Measurements from ENCODE around the gene EPOP.

Gene EPOP

DNA sequence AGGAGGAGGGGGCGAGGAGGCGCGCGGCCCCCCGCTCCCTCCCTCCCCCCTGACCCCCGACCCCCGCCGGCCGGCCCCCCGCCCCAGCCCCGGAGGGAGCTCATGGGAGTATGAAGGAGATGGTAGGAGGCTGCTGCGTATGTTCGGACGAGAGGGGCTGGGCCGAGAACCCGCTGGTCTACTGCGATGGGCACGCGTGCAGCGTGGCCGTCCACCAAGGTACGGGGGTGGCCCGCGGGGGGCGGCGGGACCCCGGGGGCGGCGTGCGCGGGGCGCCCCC, 30.7 kb upstream of the EPOP start:
- TF ChIP-seq, protein P1, sequence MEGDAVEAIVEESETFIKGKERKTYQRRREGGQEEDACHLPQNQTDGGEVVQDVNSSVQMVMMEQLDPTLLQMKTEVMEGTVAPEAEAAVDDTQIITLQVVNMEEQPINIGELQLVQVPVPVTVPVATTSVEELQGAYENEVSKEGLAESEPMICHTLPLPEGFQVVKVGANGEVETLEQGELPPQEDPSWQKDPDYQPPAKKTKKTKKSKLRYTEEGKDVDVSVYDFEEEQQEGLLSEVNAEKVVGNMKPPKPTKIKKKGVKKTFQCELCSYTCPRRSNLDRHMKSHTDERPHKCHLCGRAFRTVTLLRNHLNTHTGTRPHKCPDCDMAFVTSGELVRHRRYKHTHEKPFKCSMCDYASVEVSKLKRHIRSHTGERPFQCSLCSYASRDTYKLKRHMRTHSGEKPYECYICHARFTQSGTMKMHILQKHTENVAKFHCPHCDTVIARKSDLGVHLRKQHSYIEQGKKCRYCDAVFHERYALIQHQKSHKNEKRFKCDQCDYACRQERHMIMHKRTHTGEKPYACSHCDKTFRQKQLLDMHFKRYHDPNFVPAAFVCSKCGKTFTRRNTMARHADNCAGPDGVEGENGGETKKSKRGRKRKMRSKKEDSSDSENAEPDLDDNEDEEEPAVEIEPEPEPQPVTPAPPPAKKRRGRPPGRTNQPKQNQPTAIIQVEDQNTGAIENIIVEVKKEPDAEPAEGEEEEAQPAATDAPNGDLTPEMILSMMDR (IDR thresholded peaks at IDR 0.05; ENCODE audit: borderline replicate concordance, insufficient read depth, low read depth, low read length): no peak
- H3K4me3 ChIP-seq (ENCODE audit: low read depth, low read length): peak overlapping the region; percentile 56

- H3K4me3 ChIP-seq (ENCODE audit: low read depth, low read length): peak within 1 kb of the TSS; percentile 56
- TF ChIP-seq, protein P1 (IDR thresholded peaks at IDR 0.05; ENCODE audit: borderline replicate concordance, insufficient read depth, low read depth, low read length): no peak
Measured at GRCh38 chr17:38704606-38705522, 30.1 kb upstream of the EPOP start, which contains the start of gene MLLT6. Gene MLLT6, plus strand, starts transcription at chr17:38705273. Its CDS starts 360 bp downstream, at chr17:38705633.

DNA sequence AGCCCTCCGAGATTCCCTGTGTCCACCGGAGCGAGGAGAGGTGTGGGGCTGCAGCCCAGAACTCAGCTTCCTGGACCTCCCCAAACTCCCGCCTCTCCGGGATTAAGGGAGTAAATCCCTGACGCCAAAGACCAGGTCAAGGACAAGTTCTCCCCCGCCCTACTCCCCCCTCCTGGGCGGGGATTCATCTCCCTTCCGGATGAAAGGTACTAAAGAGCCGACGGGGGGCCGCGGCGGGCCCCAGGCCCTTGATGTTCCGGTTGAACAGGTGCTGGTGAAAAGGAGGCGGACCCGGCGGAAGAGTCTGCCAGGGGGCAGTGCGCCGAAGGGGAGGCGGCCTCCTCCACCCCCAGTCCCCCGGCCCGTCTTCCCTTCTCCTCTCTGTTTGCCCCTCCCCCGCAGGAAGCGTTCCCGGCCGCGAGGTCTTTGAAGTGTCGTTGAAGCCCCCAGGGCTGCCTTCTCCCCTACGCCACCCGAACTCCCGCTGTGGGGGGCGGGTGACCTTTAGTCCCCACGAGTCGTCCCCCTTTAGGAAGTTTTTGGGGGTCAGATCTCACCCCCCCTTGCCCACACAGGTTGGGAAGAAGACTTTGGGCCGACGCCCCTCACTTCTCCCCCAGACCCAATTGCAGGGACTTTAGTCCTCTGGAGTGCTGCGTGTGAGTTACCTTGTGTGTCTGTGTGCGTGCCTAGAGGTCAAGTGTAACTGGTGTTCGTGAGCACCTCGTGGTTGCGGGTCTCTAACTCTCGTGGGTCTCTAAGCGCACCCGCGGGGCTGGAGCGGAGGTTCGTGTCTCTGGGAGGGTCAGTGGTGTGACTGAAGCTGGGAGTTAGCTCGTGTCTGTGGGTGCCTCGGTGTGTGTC, 29.2 kb upstream of the EPOP start:
- TF ChIP-seq, protein P1 (IDR thresholded peaks at IDR 0.05; ENCODE audit: borderline replicate concordance, insufficient read depth, low read depth, low read length): no peak
- peak overlapping the region; percentile 56 for H3K4me3 ChIP-seq (ENCODE audit: low read depth, low read length)

- H3K4me3 ChIP-seq (ENCODE audit: low read depth, low read length): peak overlapping the region; percentile 56
- TF ChIP-seq, protein P1 (IDR thresholded peaks at IDR 0.05; ENCODE audit: borderline replicate concordance, insufficient read depth, low read depth, low read length): no peak
Measured at GRCh38 chr17:38702916-38703741, 28.4 kb upstream of the EPOP start.

DNA sequence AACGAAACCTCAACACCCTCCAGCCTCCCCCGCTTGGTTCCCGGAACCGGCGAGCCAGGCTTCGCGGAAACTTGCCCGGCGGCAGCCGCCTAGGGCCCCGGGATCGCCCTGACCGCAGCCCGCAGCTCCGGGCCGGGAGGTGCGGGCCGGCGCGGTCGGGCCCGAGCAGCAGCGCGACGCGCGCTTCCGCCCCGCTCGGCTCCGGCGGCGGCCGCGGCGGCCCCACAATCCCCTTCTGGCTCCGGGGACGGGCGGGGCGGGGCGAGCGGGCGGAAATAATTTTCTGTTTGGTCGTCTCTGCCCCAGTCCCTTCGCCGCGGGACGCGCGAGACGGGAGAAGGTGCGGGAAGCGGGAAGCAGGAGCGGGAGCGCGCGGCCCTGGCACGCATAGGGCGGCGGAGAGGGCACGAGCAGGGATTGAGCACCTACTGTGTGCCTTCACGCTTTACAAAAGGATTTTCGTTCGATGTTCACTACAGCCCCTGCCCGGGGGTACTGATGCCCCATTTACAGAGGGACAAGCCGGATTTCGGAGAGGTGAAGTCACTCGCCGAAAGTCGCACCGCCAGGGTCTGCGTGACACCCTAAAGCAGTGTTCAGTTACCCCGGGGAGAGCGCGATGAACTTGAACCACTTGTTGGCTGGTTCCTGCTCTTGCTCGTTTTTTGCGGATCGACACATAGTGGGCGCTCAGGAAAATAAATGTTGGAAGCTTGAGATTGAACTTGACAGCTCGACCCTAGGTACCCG, 27.6 kb upstream of the EPOP start:
- H3K4me3 ChIP-seq (ENCODE audit: low read depth, low read length): peak overlapping the region; percentile 56
- TF ChIP-seq, protein P1 (IDR thresholded peaks at IDR 0.05; ENCODE audit: borderline replicate concordance, insufficient read depth, low read depth, low read length): 0 out of 2 replicates have a peak, but pooled peaks have one; percentile 6

All from GM12875 (cell line).